ENCODE results near the gene ETV6.

Gene ETV6

DNA sequence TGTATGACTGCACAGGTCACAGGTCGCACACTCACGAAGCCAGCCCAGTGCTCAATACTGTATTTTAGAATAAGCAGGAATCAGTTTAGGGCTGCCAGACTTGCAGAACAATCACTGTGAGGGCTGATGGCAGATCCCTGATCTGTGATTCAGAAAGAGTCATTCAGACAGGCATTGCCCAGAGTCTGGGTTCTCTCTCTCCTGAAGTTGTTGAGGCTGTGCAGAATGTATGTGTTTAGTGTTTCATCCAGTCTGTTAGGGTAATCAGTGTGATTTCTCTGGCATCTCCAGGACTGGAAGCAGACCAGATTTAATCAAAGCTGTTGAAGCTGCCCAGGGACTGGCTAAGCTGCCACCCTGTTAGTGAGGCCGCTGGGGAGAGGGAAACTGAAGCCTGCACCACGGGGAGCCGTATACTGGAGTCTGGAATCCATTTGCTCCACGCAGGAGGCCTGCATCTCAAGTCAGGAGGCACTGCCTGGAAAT is 69.3 kb downstream of the ETV6 start:
- peak; percentile 92 for DNase-seq (ENCODE audit: low read depth)

DNA sequence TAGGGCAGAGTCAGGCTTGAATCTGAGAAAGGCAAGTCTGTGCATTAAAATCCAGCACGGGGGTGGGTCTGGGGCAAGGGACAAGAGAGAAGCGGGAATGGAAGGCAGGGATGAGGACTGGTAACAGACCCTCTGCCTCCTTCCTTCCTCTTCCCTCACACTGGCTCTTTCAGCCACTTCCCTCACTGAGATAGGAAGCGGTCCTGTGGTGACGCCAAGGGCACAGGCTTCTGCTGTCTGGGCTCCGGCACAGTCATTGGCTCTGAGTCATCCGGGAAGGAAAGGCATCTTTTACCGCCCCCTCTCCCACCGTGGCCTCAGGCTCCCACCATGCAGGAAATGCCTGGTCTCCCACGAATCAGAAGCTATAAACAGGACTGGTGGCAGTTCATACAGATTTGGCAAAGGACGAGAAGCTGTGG is 70.2 kb downstream of the ETV6 start:
- peak; percentile 99 for DNase-seq (ENCODE audit: low read depth)

DNA sequence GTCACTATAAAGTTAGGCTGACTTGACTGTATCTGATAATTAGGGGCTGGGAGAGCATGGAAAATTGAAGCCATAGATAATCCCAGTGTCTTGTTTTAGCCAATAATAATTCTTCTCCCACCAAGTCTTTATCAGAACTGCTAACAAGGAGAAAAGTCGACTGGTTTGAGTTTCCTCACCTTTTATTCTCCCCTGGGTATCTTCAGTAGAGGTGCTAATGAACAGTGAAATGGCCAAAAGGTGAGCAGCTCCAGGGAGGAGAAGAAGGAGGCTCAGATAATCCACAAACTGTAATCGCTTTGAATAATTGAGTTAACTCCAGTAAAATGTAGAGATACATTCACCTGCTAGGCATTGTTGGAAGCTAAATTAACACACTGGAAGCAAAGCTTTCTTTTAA is 72.6 kb downstream of the ETV6 start:
- no peak for DNase-seq (ENCODE audit: low read depth)

DNA sequence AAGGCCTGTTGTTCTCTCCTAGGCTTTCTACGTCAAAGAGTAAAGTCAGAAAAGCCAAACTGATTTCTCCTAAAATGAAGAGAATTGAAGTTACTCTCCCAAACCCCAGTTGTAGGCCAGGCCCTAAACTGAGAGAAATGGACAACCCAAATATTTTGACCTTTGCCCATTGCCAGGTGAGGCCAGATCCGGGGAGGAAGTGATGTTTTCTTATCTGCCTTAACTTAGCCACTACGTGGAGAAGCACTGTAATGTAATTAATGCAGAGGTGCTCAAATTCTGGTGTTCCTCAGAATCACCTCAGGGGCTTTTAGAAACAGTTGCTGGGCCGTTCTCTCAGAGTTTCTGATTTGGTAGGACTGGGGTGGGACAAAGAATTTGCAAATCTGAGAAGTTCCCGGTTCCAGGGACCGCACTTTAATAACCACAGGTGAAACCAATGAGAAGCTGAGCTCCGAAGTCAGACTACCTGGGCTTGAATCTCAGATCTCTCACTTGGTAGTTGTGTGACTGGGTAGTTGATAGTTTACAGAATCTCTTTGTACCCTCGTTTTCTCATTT is 73.2 kb downstream of the ETV6 start:
- no peak for DNase-seq (ENCODE audit: low read depth)

DNA sequence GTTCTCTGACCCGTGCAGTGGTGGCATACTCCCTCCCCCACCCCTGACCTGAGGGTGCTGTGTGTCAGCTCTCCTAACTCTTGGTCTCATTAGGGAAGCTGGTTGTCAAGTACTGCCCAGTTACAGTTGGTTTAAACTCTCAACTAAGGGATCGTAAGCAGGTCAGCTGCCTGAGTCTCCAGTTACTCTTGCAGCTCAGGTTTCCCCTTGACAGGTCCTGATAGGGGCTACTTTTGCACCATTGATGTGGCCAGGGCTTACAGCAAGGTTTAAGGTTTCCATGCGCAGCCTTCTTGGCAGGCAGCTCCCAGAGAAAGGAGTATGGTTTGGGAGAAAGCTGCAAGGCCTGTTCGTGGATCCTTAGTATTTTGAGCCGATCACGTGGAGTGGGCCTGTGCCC is 74.5 kb downstream of the ETV6 start:
- no peak for DNase-seq (ENCODE audit: low read depth)

DNA sequence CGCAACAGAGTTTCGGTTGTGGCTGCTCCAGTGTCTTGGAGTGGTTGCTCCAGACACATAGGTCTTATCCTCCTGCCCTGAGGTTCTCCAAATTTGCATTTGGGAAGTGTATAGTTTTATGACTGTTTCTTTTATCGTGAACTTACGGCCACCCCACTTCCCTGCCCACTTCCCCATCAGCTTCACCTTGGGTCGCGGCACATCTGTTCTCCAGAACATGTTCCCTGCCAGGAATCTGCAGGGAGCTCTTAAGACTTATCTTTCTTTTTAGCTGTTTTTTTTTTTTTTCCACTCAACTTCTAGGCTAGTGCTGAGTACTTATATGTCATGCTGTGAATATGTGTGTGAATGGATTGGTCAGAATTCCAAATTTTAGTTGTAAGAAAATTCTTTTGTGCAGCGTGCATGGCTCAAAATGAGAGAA is 75.4 kb downstream of the ETV6 start:
- no peak for DNase-seq (ENCODE audit: low read depth)

DNA sequence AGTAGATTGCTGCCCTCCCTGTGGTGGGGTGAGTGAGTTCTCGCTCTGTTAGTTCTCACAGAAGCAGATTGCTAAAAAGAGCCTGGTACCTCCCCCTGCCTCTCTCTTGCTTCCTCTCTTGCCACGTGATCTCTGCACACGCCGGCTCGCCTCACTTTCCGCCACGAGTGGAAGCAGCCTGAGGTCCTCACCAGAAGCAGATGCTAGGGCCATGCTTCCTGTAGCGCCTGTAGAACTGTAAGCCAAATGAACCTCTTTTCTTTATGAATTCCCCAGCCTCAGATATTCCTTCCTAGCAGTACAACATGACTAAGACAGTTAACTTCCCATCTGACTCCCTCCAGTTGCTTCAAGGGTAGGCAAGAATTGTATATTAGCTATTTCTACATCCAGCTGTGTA is 76.2 kb downstream of the ETV6 start:
- DNase-seq (ENCODE audit: low read depth) = no peak

DNA sequence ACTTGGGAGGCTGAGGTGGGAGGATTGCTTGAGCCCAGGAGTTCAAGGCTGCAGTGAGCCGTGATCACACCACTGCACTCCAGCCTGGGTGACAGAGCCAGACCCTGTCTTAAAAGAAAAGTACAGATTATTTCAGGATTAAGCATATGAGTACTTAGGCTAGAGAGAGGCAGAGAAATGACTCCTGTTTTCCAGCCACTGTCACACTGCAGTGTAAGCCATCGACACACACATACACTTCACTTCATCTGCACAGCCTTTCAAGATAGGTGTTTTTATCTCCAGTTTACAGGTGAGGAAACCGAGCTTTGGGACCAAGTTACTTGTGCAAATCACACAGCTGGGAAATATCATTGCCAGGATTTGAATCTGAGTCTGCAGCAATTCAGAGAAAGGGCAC is 77.2 kb downstream of the ETV6 start:
- DNase-seq (ENCODE audit: low read depth) = no peak

DNA sequence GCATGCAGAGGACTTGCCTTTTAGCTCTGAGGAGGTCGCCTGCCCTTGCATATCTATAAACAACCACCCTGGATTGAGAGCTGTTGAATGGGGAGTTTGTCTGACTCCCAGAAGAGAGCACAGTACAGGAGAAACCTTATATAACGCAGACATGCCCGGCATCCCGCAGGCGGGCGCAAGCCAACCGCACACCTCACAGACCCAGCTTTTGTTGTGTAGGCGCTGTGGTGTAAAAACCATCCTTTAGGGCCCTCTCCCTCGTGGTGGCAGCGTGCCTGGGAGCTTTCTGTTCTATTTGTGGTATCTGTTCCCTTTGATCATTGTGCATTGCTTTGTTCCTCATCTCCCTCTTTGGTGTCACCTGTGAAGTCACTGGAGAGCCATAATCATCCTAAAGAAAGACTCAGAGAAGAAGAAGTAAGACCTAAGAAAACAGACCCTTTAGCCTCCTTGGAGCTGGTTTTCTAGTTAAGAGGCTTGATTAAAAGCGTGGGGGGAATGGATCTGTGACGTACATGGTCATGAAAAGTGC is 77.7 kb downstream of the ETV6 start:
- DNase-seq (ENCODE audit: low read depth) = no peak

DNA sequence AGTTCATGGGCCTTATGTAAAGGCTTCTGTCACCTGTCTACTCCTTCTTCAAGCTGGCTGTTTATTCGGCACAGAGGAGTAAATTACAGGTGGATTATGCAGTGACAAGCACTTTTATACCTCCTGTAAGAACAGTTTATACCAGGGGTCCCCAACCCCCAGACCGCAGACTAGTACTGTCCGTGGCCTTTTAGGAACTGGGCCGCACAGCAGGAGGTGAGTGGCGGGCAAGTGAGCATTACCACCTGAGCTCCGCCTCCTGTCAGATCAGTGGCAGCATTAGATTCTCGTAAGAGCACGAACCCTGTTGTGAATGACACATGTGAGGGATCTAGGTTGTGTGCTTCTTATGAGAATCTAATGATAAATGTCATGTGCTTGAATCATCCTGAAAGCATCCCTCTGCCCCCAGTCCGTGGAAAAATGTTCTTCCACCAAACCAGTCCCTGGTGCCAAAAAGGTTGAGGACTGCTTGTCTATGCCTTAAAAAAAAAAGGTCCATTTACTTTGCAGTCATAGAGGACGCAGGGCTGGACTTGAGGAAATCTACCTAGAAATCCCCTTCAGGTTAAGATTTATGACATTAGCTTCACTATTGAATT is 78.8 kb downstream of the ETV6 start:
- DNase-seq (ENCODE audit: low read depth) = no peak

DNA sequence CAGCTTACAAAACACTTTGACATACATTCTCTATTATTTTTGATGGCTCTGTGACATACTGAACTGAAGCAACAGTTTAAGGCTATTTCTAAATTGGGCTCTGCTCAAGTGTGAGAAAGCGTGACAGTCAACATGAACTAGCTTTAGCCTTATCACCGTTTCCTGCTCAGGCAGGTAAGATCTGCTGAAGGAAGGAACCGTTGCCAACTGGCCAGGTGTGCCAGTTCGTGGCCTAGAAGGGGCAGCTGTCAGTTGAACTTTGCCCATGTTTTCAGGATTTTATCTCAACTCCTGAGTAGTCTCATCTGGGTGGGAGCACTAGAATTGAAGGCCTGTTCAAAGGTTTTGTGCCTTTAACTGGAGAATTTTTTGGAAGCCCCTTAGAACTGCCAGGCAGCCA is 79.5 kb downstream of the ETV6 start:
- no peak for DNase-seq (ENCODE audit: low read depth)

DNA sequence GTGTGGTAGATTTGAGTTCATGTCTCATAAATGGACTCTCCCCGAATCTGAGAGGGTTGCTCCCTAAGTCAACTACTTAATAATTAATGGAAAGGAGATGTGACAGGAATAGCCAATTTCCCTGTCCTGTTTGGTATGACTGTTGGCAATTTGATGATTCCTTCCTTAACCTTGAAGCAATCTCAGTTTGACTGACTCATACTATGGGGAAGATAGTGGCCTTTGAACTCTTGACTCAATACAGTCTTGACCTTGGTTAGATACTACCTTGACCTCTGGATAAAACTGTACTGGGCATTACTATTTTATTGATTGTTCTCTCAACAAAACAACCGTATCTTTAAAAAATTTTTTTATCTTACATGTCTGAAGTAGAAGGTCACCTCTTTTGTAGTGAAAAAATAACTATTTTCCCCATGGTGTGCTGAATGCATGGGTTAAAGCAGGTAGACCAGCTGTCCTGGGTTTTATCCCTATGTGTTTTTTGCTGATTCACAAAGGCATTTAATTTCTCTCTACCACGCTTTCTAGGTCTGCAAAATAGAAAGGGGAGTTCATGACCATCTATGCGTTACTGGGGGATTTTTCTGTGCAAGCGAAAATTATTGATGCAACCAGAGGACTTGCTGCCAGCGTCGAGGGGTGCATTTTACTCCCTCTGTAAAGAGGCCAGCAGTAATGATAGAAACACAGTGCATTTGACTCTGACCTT is 80.1 kb downstream of the ETV6 start:
- peak; percentile 37 for DNase-seq (ENCODE audit: low read depth)

DNA sequence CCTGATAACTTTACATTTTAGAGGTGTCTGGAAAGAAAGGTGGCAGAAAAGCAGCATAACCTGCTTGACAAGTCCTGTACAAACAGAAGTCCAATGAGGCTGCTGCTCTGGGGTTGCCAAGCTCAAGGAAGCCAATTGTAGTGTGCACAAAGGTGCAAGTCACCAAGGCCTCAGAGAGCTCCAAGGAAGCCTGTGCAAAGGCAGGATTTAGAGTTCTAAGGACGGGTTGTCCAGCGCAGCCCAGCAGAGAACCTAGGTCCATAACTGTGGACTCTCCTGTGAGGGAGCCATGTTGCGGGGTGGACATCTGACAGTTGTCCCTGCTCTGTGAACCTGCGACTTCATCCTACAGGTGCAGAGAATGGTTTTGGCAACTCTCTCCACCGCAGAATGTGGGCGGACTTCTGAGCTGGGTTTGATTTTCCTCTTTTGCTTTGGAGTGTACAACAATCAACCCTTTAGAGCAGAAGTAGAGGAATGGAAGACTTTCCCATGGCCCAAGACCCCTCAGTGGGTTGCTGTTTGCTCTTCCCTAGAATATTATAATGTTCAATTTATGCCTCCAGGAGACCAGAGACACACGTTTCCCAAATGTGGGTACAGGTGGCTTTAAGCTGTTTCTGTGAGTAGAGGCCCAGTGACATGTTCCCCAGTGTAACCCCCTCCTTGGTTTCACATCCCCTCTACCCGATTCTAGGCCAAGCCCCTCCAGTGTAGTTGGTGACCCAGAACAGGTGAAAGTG is 81.0 kb downstream of the ETV6 start:
- DNase-seq (ENCODE audit: low read depth) = no peak

DNA sequence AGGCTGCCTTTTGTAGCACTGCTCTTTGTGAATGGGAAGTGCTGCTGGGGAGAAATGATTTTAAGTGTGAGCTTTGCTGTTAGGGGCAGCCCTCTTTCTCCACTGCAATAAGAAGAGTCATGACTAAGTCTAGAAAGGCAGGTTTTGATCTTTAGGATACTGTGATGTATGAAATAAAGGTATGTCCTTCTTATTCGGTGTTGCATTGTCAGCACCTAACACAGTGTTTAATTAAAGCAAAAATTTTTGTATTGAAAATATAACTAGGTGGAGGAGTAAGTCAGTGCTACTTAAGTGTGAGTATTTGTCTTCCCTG is 81.5 kb downstream of the ETV6 start:
- DNase-seq (ENCODE audit: low read depth) = no peak

DNA sequence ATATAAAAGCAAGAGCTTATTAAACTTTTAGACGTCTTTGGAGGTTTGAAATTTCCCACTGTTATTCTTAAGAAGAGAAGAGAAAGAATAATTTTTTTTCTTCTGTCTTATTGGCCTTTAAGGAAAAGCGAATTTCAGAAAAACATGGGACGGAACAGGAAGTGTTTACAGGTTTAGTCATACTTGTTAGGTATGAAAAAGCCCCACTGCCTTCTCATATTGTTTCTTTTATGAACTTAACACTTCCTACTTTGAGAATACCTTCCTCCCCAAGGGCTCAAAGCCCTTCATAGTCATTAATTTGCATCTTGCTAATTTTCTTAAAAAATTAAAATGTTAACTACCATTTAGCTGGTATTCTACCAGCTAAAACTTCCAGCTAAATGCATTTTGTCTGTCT is 82.0 kb downstream of the ETV6 start:
- peak; percentile 79 for DNase-seq (ENCODE audit: low read depth)

DNA sequence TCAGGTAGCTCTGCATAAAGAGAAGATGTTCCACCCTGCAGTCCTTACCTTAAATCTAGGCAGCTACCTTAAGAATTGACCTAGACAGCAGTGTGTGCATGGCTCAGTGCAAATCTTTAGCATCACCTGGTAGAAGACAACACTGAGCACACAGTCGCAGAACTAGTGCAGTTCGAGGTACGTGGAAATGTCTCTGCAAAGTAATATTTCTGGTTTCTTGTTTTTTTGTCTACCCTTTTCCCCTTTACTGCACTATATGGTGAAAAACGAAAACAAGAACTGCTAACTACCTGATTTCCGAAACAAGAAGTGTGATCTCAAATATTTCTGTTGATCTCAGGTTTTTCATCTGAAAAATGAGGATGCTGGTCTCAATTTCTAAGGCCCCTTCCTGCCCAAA is 82.5 kb downstream of the ETV6 start:
- DNase-seq (ENCODE audit: low read depth) = no peak

DNA sequence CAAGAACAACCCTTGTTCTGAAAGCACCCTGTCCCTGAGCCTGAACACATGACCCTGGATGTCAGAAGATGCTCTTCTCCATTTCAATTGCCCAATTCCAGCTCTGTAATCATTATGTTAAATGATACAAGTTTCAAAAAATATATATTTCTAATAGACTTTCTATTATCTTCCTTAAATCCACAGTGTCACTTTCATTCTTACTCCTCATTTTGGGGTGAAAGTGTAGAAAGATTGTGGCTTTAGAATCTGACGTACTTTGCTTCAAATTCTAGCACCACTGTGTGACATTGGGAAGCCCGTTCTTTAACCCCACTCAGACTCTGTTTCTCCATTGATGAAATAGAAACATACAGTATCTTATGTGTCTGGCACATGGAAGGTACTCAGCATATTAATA is 83.2 kb downstream of the ETV6 start:
- no peak for DNase-seq (ENCODE audit: low read depth)

DNA sequence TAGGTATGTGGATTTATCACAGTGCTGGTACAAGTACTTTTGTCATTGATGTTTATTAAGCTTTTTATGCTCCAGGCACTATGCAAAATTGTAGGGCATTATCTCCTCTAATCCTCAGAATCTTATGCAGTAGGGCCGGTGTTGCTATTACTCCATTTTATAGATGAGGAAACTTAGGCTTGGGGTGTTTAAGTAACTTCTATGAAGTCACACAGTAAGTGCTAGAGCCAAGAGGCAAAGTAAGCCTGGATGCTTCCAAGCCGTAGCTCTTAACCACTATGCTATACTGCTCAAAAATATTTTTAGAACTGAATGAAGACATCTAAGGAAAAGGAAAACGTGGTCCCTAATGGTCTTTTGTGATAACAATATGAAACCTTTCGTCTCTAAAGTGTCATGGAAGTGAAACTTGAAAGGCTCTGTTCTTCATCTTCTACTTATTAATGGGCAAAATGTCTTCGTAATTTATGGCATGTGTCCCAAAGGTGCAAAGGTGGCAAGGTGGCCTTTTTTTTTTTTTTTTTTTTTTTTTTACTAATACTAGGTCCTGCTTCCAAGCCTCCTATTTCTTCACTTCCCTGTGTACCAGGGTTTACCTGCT is 85.2 kb downstream of the ETV6 start:
- no peak for DNase-seq (ENCODE audit: low read depth)

DNA sequence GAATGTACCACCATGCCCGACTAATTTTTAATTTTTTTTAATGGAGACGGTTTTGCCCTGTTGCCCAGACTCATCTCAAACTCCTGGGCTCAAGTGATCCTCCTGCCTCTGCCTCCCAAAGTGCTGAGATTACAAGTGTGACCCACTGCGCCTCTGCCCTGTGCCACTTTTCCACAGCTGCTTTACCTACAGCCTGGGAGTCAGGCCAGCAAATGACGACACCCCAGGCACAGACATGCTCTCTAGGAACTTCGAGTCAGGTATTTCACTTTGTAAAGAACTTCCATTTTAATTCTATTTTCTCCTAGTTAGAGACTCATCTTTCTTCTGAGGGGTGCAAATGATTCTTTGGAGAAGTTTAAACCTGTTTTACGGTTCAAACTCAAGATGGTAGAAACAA is 89.0 kb downstream of the ETV6 start:
- DNase-seq (ENCODE audit: low read depth) = no peak

DNA sequence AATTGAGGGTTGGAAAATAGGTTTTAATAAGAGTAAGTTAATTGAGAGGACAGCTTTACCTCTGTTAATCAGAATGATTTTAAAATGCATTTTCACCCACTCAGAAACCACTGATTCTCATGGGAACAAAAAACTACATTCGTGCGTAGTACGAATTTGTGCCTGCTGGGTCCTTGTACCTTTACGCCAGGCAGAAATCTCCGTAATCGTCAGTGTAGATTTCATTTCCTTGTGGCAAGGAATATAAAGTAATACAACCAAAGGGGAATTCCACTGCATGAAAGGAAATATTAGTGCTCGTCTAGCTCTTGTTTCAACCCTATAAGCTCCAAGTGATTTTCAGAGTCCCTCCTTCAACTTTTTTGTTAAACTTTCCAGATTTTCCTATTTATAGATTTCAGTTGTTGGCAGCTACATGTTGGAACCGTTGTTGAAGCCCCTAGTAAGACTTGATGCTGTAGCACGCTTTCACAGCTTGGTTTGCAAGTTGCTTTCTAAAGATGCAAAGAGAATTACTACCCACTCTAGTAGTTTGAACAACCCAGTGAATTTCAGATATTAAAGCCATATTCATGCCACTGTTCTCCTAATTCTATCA is 90.6 kb downstream of the ETV6 start:
- DNase-seq (ENCODE audit: low read depth) = no peak

DNA sequence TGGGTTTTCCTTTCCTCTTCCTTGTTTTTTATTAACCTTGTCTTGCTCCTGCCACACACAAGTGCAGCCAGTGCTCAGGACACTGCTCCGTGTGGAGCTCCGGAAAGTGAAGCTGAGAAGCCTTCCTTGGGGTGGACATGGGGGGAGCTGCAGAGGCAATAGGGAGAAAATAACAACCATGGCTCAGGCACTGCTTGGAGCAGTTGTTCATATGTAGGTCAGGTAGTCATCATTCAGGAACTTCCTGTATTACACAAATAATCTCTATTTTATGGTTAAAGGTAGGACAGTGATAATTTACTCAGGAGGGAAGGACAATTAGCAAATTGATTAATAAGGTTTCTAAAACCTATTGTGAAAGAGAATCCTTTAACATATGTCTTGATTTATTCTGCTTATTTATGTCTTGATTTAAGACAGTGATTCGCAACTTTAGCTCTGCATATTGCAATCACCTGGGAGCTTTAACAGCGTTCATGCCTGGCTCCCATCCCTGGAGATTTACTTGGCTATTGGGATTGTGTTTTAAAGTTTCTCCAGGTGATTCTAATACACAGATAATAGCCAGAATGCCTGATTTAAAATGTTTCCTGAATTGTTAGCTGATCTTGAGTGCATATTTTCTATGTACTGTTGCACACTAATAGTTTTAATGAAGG is 92.1 kb downstream of the ETV6 start:
- DNase-seq (ENCODE audit: low read depth) = peak; percentile 48

Measured in ELR (cell line).